SH-SY5Y (cell line): Measurements from ENCODE around the gene PCBP4.

ENCODE experiments used
- GATA2 ChIP-seq: IDR thresholded peaks from 2 replicates; pipeline ENCODE4 v1.6.1; 2011; ENCODE audit warnings: mild to moderate bottlenecking, low read depth, low read length
- GATA3 ChIP-seq: IDR thresholded peaks from 2 replicates; pipeline ENCODE4 v1.6.1; 2011; ENCODE audit warnings: low read depth, mild to moderate bottlenecking, low read length, moderate library complexity

Gene PCBP4

GRCh38 chr3:51968883-51969678 is 1.8 kb upstream of the PCBP4 start:
- TF ChIP-seq GATA3 (no peak), GATA2 (no peak)

- TF ChIP-seq GATA2 (peak; percentile 65), GATA3 (no peak)
These were observed 1.0 kb upstream of the PCBP4 start for GRCh38 chr3:51968170-51968775.

- TF ChIP-seq GATA3, result no peak
These were observed 301 bp downstream of the PCBP4 start for GRCh38 chr3:51966922-51967383.

GRCh38 chr3:51966486-51966885 is 768 bp downstream of the PCBP4 start:
- TF ChIP-seq GATA3 (no peak), GATA2 (no peak)

GRCh38 chr3:51966016-51966415 is 1.2 kb downstream of the PCBP4 start:
- TF ChIP-seq GATA3 (no peak), GATA2 (no peak)

GRCh38 chr3:51964521-51964920 is 2.7 kb downstream of the PCBP4 start:
- no peak for TF ChIP-seq GATA2
- TF ChIP-seq GATA3, result no peak

GRCh38 chr3:51963951-51964451 is 3.3 kb downstream of the PCBP4 start:
- no peak for TF ChIP-seq GATA3
- TF ChIP-seq GATA2, result no peak

GRCh38 chr3:51962854-51963530 is 4.3 kb downstream of the PCBP4 start:
- TF ChIP-seq GATA3, result no peak
- TF ChIP-seq GATA2, result no peak

GRCh38 chr3:51961602-51962569 is 5.4 kb downstream of the PCBP4 start:
- TF ChIP-seq GATA3, result no peak
- no peak for TF ChIP-seq GATA2

GRCh38 chr3:51961011-51961410 is 6.2 kb downstream of the PCBP4 start:
- TF ChIP-seq GATA2 (no peak), GATA3 (no peak)

GRCh38 chr3:51960386-51960785 is 6.9 kb downstream of the PCBP4 start:
- TF ChIP-seq GATA2 (no peak), GATA3 (no peak)

- TF ChIP-seq GATA2 (no peak), GATA3 (no peak)
These were observed 7.6 kb downstream of the PCBP4 start for GRCh38 chr3:51959651-51960050.
